Ovary (tissue), 3 donors: ENCODE data around the gene PCDH15.

Experiments used
- EP300 ChIP-seq: sonication (generic); formaldehyde crosslinking; IDR thresholded peaks from one replicate; pipeline ENCODE4 v1.6.1; 2017; ENCODE audit warnings: antibody characterized with exemption
- POLR2A ChIP-seq: fragments of 450-650 bp; IDR thresholded peaks from one replicate; pipeline ENCODE4 v1.6.1; 2017; ENCODE audit warnings: antibody characterized with exemption, mild to moderate bottlenecking, moderate library complexity
- TF ChIP-seq, protein P1 (sequence below), 3 donors: fragments of 450-650 bp in 2 of 3; fragments of 200-600 bp in 1 of 3; IDR thresholded peaks; one replicate each; pipeline versions ENCODE4 v1.5.1 to v1.8.0; 2016 to 2022; ENCODE audit warnings: antibody characterized with exemption in 3 of 3, mild to moderate bottlenecking in 1 of 3
- donor health status: DM: no; HTN: no; CAD: no.

DNA sequence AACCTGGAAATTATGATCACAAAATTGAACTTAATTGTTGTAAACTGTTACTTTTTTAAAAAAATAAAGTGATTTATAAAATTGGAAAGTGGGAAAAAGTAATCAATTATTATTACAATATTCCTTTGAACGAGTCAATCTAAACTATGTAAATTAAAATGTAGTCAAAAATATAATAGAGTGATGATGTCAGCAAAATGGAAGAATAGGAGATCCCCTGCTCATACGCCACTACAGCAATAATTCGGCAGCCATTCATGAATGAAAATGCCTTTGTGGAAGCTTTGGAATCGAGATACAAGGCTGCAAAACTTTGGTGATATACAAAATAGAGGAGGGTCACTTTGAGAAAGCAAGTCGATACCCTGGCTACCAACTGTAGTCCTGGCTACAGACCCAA, 36.4 kb upstream of the PCDH15 start:
- TF ChIP-seq, protein P1, sequence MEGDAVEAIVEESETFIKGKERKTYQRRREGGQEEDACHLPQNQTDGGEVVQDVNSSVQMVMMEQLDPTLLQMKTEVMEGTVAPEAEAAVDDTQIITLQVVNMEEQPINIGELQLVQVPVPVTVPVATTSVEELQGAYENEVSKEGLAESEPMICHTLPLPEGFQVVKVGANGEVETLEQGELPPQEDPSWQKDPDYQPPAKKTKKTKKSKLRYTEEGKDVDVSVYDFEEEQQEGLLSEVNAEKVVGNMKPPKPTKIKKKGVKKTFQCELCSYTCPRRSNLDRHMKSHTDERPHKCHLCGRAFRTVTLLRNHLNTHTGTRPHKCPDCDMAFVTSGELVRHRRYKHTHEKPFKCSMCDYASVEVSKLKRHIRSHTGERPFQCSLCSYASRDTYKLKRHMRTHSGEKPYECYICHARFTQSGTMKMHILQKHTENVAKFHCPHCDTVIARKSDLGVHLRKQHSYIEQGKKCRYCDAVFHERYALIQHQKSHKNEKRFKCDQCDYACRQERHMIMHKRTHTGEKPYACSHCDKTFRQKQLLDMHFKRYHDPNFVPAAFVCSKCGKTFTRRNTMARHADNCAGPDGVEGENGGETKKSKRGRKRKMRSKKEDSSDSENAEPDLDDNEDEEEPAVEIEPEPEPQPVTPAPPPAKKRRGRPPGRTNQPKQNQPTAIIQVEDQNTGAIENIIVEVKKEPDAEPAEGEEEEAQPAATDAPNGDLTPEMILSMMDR (IDR thresholded peaks at IDR 0.05) = no peak
- TF ChIP-seq POLR2A (no peak), EP300 (no peak)
